Omental fat pad (tissue), 4 donors: ENCODE results near the gene CUL4A. TPM values are rescaled to one million over a fixed set of nuclear protein-coding genes. Genes with fewer than 3 reads are reported as not detected.

Source experiments
- ATAC-seq: fragments of 150-250 bp; one replicate; pipeline ENCODE4 v1.9.1; 2016; ENCODE audit warnings: mild to moderate bottlenecking, moderate library complexity; ENCODE audit not compliant: low FRiP score
- DNase-seq: peaks from one replicate; pipeline ENCODE4 v3.0.0-alpha.2; 2019; ENCODE audit warnings: low spot score
- CTCF ChIP-seq, 3 donors: fragments of 450-650 bp; IDR thresholded peaks; one replicate each; pipeline ENCODE4 v1.5.1; 2016 to 2017; ENCODE audit warnings: antibody characterized with exemption in 3 of 3, mild to moderate bottlenecking in 3 of 3, moderate library complexity in 2 of 3
- total RNA-seq, 4 donors: library from RNA; depleted of rRNA; stranded (reverse); fragments of >200 nt; gene quantifications; one replicate each; pipeline ENCODE4 v1.1.0, GENCODE V29; 2016

CUL4A gene
- total RNA-seq, 4 donors from 2014 or later: 70.8 to 145 (median 86.8) TPM

- DNase-seq (no peak), ATAC-seq (no peak)
- TF ChIP-seq CTCF (IDR thresholded peaks at IDR 0.05): no peak
Observed at GRCh38 chr13:113171250-113172125, 37.9 kb upstream of the CUL4A start.

- TF ChIP-seq CTCF (IDR thresholded peaks at IDR 0.05): no peak
- no peak for DNase-seq
- no peak for ATAC-seq
Observed at GRCh38 chr13:113172419-113172926, 36.9 kb upstream of the CUL4A start.

GRCh38 chr13:113176280-113176679 lies 33.1 kb upstream of the CUL4A start:
- TF ChIP-seq CTCF (IDR thresholded peaks at IDR 0.05): no peak
- DNase-seq: no peak
- no peak for ATAC-seq

- ATAC-seq: no peak
- no peak for TF ChIP-seq CTCF (IDR thresholded peaks at IDR 0.05)
- no peak for DNase-seq
Observed at GRCh38 chr13:113176822-113177221, 32.6 kb upstream of the CUL4A start.

GRCh38 chr13:113178070-113178895 lies 31.1 kb upstream of the CUL4A start:
- ATAC-seq: no peak

GRCh38 chr13:113178896-113179167 lies 30.6 kb upstream of the CUL4A start:
- DNase-seq (no peak), ATAC-seq (no peak)
- TF ChIP-seq CTCF (IDR thresholded peaks at IDR 0.05): no peak

More at GRCh38 chr13:113178070-113178895, 31.1 kb upstream of the CUL4A start:
- no peak for DNase-seq
- no peak for TF ChIP-seq CTCF (IDR thresholded peaks at IDR 0.05)
